ENCODE measurements around the gene PNMA1. TPM values are rescaled to one million over a fixed set of nuclear protein-coding genes. Genes with fewer than 3 reads are reported as not detected.

The PNMA1 gene
- total and polyA plus RNA-seq, 2 of the 13 experiments (the other 11 are each of a cell fraction or from before 2014, with no cell fraction given), result 7.0 to 8.3 TPM

DNA sequence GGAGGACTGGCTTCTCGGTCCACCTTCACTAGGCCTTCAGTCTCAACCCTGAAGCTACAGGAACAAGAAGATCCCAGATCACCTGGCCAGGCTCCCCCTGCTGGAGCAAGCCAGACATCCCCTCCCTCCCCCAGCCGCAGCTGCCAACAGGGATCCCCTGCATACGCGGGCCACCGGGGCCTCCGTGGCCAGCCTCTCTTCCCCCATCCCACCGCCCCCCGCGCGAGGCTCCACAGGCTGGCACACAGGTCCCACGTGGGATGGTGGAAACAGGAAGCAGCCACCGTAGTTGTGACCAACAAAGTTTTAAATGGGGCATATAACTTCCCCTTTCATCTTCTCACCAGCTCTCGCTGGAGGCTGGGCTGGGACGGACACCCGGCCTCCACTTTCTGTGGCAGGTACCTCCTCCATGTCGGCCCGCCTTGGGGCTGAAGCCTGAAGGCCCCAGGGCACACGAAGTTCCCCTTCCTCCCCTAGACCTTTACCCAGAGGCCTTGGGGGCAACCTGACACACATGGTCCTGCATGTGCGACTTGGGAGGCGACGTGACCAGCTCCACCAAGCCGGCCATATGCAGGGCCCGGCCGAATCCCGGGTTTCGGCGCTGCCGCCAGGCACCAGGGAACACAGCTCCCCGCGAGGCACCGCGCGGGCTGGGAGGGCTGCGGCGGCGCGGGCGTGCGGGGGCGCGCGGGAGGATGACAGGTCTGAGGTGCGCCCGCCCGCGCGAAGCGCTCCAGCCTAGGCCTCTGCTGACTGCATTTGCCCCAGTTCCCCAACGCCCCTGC, 44.4 kb upstream of the PNMA1 start (continued):
- peak; percentile 96 for TF ChIP-seq ZNF142 (CRISPR knock-in tag; IDR thresholded peaks at IDR 0.05)
- TF ChIP-seq TIGD3 (CRISPR knock-in tag; IDR thresholded peaks at IDR 0.05; ENCODE audit: borderline replicate concordance), result no peak
- TF ChIP-seq NR2F2 (IDR thresholded peaks at IDR 0.05; ENCODE audit: borderline replicate concordance, low read depth), result no peak
- TF ChIP-seq ARNT (IDR thresholded peaks at IDR 0.05), result no peak
- peak; percentile 36; the same call in 1 of the 2 replicates for TF ChIP-seq MED1 (CRISPR knock-in tag; IDR thresholded peaks at IDR 0.05)
- TF ChIP-seq ZFX (CRISPR knock-in tag; IDR thresholded peaks at IDR 0.05; ENCODE audit: low read depth), result peak; percentile 70
- TF ChIP-seq ATF7-NPFF (CRISPR knock-in tag; IDR thresholded peaks at IDR 0.05; ENCODE audit: low read depth), result no peak
- 0 out of 2 replicates have a peak, but pooled peaks have one; percentile 16 for TF ChIP-seq KDM5A (IDR thresholded peaks at IDR 0.05; ENCODE audit: borderline replicate concordance, low read length)
- no peak for TF ChIP-seq POLR2G (IDR thresholded peaks at IDR 0.05; ENCODE audit: low read depth, low read length)
- no peak for TF ChIP-seq TARDBP (CRISPR knock-in tag; IDR thresholded peaks at IDR 0.05)
- no peak for TF ChIP-seq RNF219 (CRISPR knock-in tag; IDR thresholded peaks at IDR 0.05)
- TF ChIP-seq CHD2 (IDR thresholded peaks at IDR 0.05; ENCODE audit: low read depth, low read length), result no peak
- no peak for TF ChIP-seq PAX8 (CRISPR knock-in tag; IDR thresholded peaks at IDR 0.05; ENCODE audit: borderline replicate concordance)
- TF ChIP-seq ZNF703 (CRISPR knock-in tag; IDR thresholded peaks at IDR 0.05; ENCODE audit: borderline replicate concordance), result no peak
- no peak for TF ChIP-seq TRIM22 (IDR thresholded peaks at IDR 0.05)
- no peak for TF ChIP-seq IRX3 (CRISPR knock-in tag; IDR thresholded peaks at IDR 0.05; ENCODE audit: borderline replicate concordance, low read depth)

All from HepG2 (cell line).